Measurements from ENCODE around the gene AEBP2. TPM values are rescaled to one million over a fixed set of nuclear protein-coding genes. Genes with fewer than 3 reads are reported as not detected.
"Not testable (repeated sequence)": the region's sequence is repeated elsewhere in the genome, so short reads cannot be mapped to it uniquely, and the experiment has no call there.

Gene AEBP2
- total and polyA plus RNA-seq, 7 donors: 7.8 to 52.8 (median 28.4) TPM

DNA sequence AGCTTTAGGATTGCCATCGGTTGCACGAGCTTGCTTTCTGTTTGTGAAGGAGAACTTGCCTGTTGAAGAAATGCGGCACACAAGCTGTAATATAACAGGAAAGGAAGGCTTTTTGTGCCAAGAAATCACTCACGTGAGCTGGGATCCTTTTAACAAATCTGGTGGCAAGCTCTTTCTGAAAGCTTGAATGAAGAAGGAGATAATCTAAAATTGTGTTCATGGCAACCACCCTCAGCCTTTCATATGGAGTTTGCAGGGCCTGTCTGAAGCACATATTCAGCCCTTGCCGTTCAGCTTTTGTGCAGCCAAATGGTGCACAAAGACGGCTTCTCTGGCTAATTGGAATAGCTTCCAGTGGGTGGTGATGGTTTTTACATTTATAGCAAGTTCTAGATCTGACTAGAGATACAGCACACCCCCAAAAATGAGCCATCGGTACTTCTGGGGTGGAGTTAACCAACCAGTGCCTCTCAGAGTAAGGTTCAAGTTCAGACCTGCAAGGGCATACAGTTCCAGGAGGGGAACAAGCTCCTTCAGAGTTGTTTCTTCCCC is 107.4 kb downstream of the AEBP2 start:
- WGBS, 2 donors: 61 to 81% methylated on average over 7 of the region's 7 CpGs
- intact Hi-C loops (cut with DNase I): no loop called here

DNA sequence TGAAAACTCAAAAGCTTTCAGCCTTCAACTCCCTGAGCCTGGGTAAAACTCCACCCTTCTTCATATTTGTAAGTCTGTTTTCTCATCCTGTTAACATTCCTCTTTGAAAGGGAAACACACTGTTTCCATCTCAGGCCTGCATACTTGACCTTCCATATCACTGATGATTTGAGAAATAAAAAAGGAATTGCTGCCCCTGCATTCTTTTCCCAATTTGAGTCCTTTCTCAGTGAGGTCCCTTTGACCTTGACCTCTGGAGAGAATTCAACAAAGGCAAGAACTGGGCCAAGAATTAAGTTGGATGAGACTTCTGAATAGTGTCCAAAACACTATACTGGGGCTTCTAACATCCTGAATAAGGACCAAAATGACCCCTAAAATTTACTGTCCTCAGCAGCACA is 108.0 kb downstream of the AEBP2 start:
- Histone ChIP-seq H3K4me1 (peaks cover 0 to 26% (median 21%) of the 10 kb centered on the region in 4 donors), H3K27me3 (no peaks in the 10 kb centered on the region), H3K36me3 (no peaks in the 10 kb centered on the region), H3K4me3 (no peak overlapping the region), H3K9me3 (no peaks in the 10 kb centered on the region), H3K27ac (peak overlapping the region; percentile 41 to 70 (median 59))
- TF ChIP-seq, protein P1, sequence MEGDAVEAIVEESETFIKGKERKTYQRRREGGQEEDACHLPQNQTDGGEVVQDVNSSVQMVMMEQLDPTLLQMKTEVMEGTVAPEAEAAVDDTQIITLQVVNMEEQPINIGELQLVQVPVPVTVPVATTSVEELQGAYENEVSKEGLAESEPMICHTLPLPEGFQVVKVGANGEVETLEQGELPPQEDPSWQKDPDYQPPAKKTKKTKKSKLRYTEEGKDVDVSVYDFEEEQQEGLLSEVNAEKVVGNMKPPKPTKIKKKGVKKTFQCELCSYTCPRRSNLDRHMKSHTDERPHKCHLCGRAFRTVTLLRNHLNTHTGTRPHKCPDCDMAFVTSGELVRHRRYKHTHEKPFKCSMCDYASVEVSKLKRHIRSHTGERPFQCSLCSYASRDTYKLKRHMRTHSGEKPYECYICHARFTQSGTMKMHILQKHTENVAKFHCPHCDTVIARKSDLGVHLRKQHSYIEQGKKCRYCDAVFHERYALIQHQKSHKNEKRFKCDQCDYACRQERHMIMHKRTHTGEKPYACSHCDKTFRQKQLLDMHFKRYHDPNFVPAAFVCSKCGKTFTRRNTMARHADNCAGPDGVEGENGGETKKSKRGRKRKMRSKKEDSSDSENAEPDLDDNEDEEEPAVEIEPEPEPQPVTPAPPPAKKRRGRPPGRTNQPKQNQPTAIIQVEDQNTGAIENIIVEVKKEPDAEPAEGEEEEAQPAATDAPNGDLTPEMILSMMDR (IDR thresholded peaks at IDR 0.05): no peak
- TF ChIP-seq POLR2AphosphoS5 (IDR thresholded peaks at IDR 0.05) (no peak), EP300 (IDR thresholded peaks at IDR 0.05) (no peak), POLR2A (IDR thresholded peaks at IDR 0.05) (no peak)
- intact Hi-C loops (cut with DNase I): no loop called here
- no peak for DNase-seq

More for the DNA sequence above, 107.4 kb downstream of the AEBP2 start:
- Histone ChIP-seq H3K4me1 (peaks cover 0 to 26% (median 20%) of the 10 kb centered on the region in 4 donors), H3K27me3 (no peaks in the 10 kb centered on the region), H3K9me3 (no peaks in the 10 kb centered on the region), H3K36me3 (no peaks in the 10 kb centered on the region), H3K27ac (peak overlapping the region; percentile 41 to 70 (median 59)), H3K4me3 (peak overlapping the region in 3 of 4 donors; percentile 1 to 23 (median 12))
- TF ChIP-seq, protein P1 (IDR thresholded peaks at IDR 0.05): no peak
- TF ChIP-seq EP300 (IDR thresholded peaks at IDR 0.05) (no peak), POLR2AphosphoS5 (IDR thresholded peaks at IDR 0.05) (no peak), POLR2A (IDR thresholded peaks at IDR 0.05) (no peak)
- DNase-seq: no peak

DNA sequence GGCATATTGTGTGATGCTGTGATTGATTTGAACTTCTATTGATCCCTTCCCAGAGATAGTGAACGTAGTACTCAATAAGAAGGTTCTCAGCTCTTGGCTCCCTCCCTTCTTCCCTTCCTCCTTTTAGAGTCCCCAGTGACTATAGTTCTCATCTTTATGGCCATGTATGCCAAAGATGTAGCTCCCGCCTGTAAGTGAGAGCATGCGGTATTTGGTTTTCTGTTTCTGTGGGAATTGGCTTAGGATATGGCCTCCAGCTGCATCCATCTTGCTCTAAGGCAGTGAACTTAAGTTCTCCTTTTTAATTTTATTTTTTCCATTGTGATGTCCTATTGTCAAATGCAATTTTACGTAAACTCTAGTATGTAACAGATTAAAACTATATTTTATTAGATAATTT is 109.5 kb downstream of the AEBP2 start:
- 89 to 95% methylated on average over 4 of the region's 4 CpGs for WGBS, 2 donors
- H3K9me3 ChIP-seq: no peaks in the 10 kb centered on the region
- H3K36me3 ChIP-seq: no peaks in the 10 kb centered on the region
- H3K4me1 ChIP-seq: peaks cover 0 to 28% (median 23%) of the 10 kb centered on the region in 4 donors
- no peak overlapping the region for H3K4me3 ChIP-seq
- TF ChIP-seq POLR2A (IDR thresholded peaks at IDR 0.05): no peak
- TF ChIP-seq EP300 (IDR thresholded peaks at IDR 0.05): no peak
- TF ChIP-seq POLR2AphosphoS5 (IDR thresholded peaks at IDR 0.05): no peak
- TF ChIP-seq, protein P1 (IDR thresholded peaks at IDR 0.05): no peak
- intact Hi-C loops (cut with DNase I): no loop called here
- no peaks in the 10 kb centered on the region for H3K27me3 ChIP-seq
- DNase-seq: no peak
- no peak overlapping the region for H3K27ac ChIP-seq

DNA sequence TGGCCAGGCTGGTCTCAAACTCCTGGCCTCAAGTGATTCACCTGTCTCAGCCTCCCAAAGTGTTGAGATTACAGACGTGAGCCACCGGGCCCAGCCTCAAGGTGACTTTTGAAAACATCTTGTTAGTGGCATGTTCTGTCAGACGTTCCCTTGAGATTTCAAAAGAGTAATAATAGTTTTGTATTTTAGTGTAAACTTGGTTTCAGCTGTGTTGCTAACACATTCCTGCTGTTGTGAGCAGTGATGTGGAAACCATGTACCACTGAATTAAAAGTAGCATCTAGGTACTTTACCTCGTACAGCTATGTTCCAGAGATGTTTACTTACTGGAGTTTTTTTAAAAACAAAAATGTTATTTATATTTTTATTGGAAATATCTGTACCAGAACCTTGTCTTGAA is 111.3 kb downstream of the AEBP2 start:
- Histone ChIP-seq H3K4me1 (peaks cover 0 to 28% (median 22%) of the 10 kb centered on the region in 4 donors), H3K4me3 (no peak overlapping the region), H3K27ac (no peak overlapping the region), H3K36me3 (no peaks in the 10 kb centered on the region), H3K27me3 (no peaks in the 10 kb centered on the region), H3K9me3 (no peaks in the 10 kb centered on the region)
- 62 to 81% methylated on average over 4 of the region's 4 CpGs for WGBS, 2 donors
- TF ChIP-seq, protein P1 (IDR thresholded peaks at IDR 0.05): no peak
- TF ChIP-seq POLR2AphosphoS5 (IDR thresholded peaks at IDR 0.05) (no peak), EP300 (IDR thresholded peaks at IDR 0.05) (no peak), POLR2A (IDR thresholded peaks at IDR 0.05) (no peak)
- DNase-seq: no peak
- intact Hi-C loops (cut with DNase I): no loop called here

DNA sequence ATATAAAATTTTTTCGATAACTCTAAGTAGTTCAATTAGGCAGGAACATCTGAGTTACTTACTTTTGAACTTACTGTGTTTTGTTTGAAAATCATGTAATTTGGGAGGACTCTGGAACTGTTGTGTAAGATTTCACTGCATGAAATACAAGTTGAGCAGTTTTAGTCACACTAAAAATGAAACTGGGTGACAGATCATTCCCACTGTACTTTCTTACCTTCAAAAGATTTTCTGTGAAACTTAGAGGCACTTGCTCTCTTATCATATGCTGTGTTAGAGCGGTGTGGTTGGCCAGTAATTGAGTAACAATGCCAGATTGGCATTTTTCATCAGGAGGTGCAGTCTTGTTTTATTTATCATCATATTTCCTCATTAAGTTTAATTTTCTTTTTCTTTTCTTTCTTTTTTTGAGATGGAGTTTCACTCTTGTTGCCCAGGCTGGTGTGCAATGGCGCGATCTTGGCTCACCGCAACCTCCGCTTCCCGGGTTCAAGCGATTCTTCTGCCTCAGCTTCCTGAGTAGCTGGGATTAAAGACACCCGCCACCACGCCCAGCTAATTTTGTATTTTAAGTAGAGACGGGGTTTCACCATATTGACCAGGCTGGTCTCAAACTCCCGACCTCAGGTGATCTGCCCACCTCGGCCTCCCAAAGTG is 113.3 kb downstream of the AEBP2 start:
- H3K27ac ChIP-seq; H3K36me3 ChIP-seq; H3K27me3 ChIP-seq; H3K4me3 ChIP-seq; H3K4me1 ChIP-seq; intact Hi-C loops (cut with DNase I); H3K9me3 ChIP-seq; DNase-seq: not testable (repeated sequence)
- WGBS, 2 donors: 84 to 85% methylated on average over 13 of the region's 13 CpGs
